ENCODE data around the gene NOP16. TPM values are rescaled to one million over a fixed set of nuclear protein-coding genes. Genes with fewer than 3 reads are reported as not detected.

Gene NOP16
- total RNA-seq, 8 experiments from 2014 or later = 14.6 to 95.0 (median 22.7) TPM

GRCh38 chr5:176406436-176407052 lies 18.1 kb upstream of the NOP16 start:
- Histone ChIP-seq H3K4me3 (no peak overlapping the region), H3K4me1 (replicated peaks in 1 of 2) (no peaks in the 10 kb centered on the region), H3K27ac (no peak overlapping the region)
- ATAC-seq (replicated peaks in 6 of 8) = no peak
- in situ Hi-C loops (cut with MboI; ENCODE audit: low pct_unique_long_range_greater_than_20kb in 2 of 9, low sequenced_read_pairs in 9 of 9, unreplicated experiment in 9 of 9) = no loop called here
- 57 to 100% (median 79%) methylated on average over 1 to 7 of the region's 9 CpGs; no CpG with 5 or more reads in 3 of the 10 experiments for WGBS, 10 experiments

- H3K27ac ChIP-seq = no peak overlapping the region
Measured at GRCh38 chr5:176405656-176406435, 17.4 kb upstream of the NOP16 start.

DNA sequence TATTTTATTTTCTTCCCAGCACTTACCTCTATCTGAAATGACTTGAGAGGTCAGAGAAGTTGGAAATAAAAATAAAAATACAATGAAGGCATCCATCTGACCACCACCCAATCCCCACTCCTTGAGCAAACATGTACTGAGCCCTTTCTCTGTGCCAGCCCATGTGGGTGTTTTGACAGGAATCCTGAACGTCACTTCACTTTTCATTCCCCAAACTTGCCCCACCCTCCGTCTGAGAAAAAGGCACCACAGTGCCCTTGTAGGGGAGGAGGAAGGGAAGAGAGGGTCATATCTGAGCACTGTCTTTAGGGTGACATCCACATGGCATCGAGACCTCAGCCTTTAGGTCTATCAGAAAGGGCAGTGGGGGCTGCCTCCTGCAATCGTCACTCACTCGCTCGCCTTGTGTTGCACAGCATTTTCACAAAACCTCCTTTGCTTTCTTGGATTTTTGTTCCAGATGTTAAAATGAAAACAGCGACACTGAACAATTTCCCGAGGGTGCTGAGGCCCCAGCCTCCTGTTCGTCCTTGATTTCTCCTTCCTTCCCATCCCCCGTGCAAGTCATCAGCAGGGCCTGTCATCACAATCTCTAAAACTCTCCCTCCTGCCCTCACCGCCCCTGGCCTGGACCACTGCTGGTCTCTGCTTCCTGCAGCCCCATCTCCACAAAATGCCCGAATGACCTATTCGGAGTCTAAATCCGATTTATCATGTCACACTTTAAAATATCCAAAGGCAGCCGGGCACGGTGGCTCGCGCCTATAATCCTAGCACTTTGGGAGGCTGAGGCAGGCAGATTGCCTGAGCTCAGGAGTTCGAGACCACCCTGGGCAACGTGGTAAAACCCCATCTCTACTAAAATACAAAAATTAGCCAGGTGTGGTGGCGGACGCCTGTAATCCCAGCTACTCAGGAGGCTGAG lies 13.1 kb upstream of the NOP16 start:
- Histone ChIP-seq H3K4me3 (no peak overlapping the region), H3K27ac (no peak overlapping the region), H3K4me1 (replicated peaks in 1 of 2) (peaks cover 4 to 5% of the 10 kb centered on the region in 2 donors)
- in situ Hi-C loops (cut with MboI; ENCODE audit: low pct_unique_long_range_greater_than_20kb in 2 of 9, low sequenced_read_pairs in 9 of 9, unreplicated experiment in 9 of 9) = no loop called here
- WGBS, 10 experiments = 76 to 92% (median 87%) methylated on average over 1 to 14 of the region's 22 CpGs; no CpG with 5 or more reads in 1 of the 10 experiments
- no peak for ATAC-seq (replicated peaks in 6 of 8)

More at GRCh38 chr5:176405656-176406435, 17.4 kb upstream of the NOP16 start:
- H3K4me3 ChIP-seq = no peak overlapping the region
- 74 to 100% (median 87%) methylated on average over 1 to 11 of the region's 20 CpGs; no CpG with 5 or more reads in 2 of the 10 experiments for WGBS, 10 experiments
- H3K4me1 ChIP-seq (replicated peaks in 1 of 2) = no peaks in the 10 kb centered on the region
- in situ Hi-C loops (cut with MboI; ENCODE audit: low pct_unique_long_range_greater_than_20kb in 2 of 9, low sequenced_read_pairs in 9 of 9, unreplicated experiment in 9 of 9) = no loop called here
- ATAC-seq (replicated peaks in 6 of 8) = no peak

GRCh38 chr5:176400382-176401156 lies 12.2 kb upstream of the NOP16 start:
- no peak overlapping the region for H3K4me3 ChIP-seq
- WGBS, 10 experiments = 17 to 90% (median 70%) methylated on average over 1 to 6 of the region's 17 CpGs; no CpG with 5 or more reads in 2 of the 10 experiments
- no peak overlapping the region for H3K27ac ChIP-seq
- in situ Hi-C loops (cut with MboI; ENCODE audit: low pct_unique_long_range_greater_than_20kb in 2 of 9, low sequenced_read_pairs in 9 of 9, unreplicated experiment in 9 of 9) = no loop called here
- H3K4me1 ChIP-seq (replicated peaks in 1 of 2) = peaks cover 8 to 10% of the 10 kb centered on the region in 2 donors
- peak in 3 of 8 experiments; percentile 50 to 78 (median 59) for ATAC-seq (replicated peaks in 6 of 8)

DNA sequence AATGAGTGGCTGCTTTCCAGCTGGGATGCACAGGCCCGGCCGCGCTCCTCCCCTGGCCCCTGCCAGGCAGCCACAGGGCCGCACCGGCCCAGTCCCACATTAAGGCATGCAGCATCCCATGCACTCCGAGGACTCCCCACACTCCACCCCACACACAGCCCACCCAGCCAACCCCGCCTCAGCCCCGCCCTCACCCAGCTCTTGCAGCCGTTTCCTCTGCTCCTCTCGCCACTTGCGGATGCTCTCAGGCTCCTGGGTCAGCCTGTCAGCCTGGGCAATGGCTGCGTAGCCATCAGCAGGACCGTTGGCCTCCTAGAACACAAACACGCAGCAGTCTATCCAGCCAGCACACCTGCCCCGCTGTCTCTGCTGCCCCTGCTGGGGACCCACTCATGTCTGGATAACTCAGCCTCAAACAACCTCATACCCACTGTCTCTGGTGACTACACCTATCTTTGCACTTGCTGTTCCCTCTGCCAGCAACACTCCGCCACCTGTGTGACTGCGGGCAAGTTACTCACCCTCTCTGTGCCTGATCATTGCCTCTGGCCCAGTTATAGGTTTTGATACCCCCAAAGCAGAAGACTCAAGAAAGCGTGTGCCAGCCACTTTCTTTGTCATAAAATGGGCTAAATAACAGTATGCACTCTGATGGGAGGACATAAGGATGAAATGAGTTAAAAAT lies 9.5 kb upstream of the NOP16 start:
- WGBS, 10 experiments = 88 to 100% (median 94%) methylated on average over 1 to 6 of the region's 18 CpGs; no CpG with 5 or more reads in 5 of the 10 experiments
- Histone ChIP-seq H3K27ac (no peak overlapping the region), H3K4me1 (replicated peaks in 1 of 2) (peaks cover 8 to 17% of the 10 kb centered on the region in 2 donors), H3K4me3 (no peak overlapping the region)
- in situ Hi-C loops (cut with MboI; ENCODE audit: low pct_unique_long_range_greater_than_20kb in 2 of 9, low sequenced_read_pairs in 9 of 9, unreplicated experiment in 9 of 9) = no loop called here
- no peak for ATAC-seq (replicated peaks in 6 of 8)

DNA sequence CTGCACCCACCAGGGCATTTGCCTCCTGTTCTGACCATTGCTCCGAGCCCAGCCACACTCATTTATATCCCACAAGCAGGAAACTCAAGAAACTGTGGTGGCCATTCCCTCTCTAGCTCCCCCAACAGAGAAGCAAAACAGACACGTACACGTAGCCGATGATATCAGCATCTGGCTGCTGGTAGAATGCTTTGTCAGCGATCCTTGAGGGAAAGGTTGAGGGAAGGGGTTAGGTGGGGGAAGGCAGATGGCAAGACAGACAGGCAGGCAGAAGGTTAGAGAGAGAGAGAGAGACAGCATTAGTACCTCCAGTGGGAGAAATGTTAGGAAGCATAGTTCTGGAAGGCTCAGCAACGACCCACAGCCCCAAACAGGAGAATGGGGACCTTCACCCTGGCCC lies 7.9 kb upstream of the NOP16 start:
- H3K4me1 ChIP-seq (replicated peaks in 1 of 2) = peaks cover 8 to 17% of the 10 kb centered on the region in 2 donors
- ATAC-seq (replicated peaks in 6 of 8) = peak in 5 of 8 experiments; percentile 58 to 73 (median 68)
- peak overlapping the region; percentile 75 to 78 for H3K27ac ChIP-seq
- no peak overlapping the region for H3K4me3 ChIP-seq
- in situ Hi-C loops (cut with MboI; ENCODE audit: low pct_unique_long_range_greater_than_20kb in 2 of 9, low sequenced_read_pairs in 9 of 9, unreplicated experiment in 9 of 9) = no loop called here
- 25 to 100% (median 59%) methylated on average over 2 to 6 of the region's 6 CpGs; no CpG with 5 or more reads in 4 of the 10 experiments for WGBS, 10 experiments

GRCh38 chr5:176394881-176395675 lies 6.7 kb upstream of the NOP16 start:
- peaks cover 9 to 18% of the 10 kb centered on the region in 2 donors for H3K4me1 ChIP-seq (replicated peaks in 1 of 2)
- WGBS, 10 experiments = 75 to 92% (median 88%) methylated on average over 1 to 9 of the region's 11 CpGs; no CpG with 5 or more reads in 5 of the 10 experiments
- ATAC-seq (replicated peaks in 6 of 8) = peak in 2 of 8 experiments; percentile 10 to 56
- H3K27ac ChIP-seq = no peak overlapping the region
- H3K4me3 ChIP-seq = no peak overlapping the region
- in situ Hi-C loops (cut with MboI; ENCODE audit: low pct_unique_long_range_greater_than_20kb in 2 of 9, low sequenced_read_pairs in 9 of 9, unreplicated experiment in 9 of 9) = no loop called here

- H3K27ac ChIP-seq = no peak overlapping the region
- no peak for ATAC-seq (replicated peaks in 6 of 8)
- H3K4me1 ChIP-seq (replicated peaks in 1 of 2) = peaks cover 15 to 25% of the 10 kb centered on the region in 2 donors
- in situ Hi-C loops (cut with MboI; ENCODE audit: low pct_unique_long_range_greater_than_20kb in 2 of 9, low sequenced_read_pairs in 9 of 9, unreplicated experiment in 9 of 9) = no loop called here
- no peak overlapping the region for H3K4me3 ChIP-seq
- 87 to 100% (median 89%) methylated on average over 1 to 4 of the region's 9 CpGs; no CpG with 5 or more reads in 7 of the 10 experiments for WGBS, 10 experiments
Measured at GRCh38 chr5:176394096-176394495, 5.7 kb upstream of the NOP16 start.

GRCh38 chr5:176392526-176392925 lies 4.1 kb upstream of the NOP16 start:
- Histone ChIP-seq H3K27ac (no peak overlapping the region), H3K4me3 (no peak overlapping the region), H3K4me1 (replicated peaks in 1 of 2) (peaks cover 16 to 25% of the 10 kb centered on the region in 2 donors)
- 60 to 100% (median 80%) methylated on average over 1 of the region's 11 CpGs; no CpG with 5 or more reads in 7 of the 10 experiments for WGBS, 10 experiments
- ATAC-seq (replicated peaks in 6 of 8) = no peak
- in situ Hi-C loops (cut with MboI; ENCODE audit: low pct_unique_long_range_greater_than_20kb in 2 of 9, low sequenced_read_pairs in 9 of 9, unreplicated experiment in 9 of 9) = no loop called here

GRCh38 chr5:176391999-176392398 lies 3.6 kb upstream of the NOP16 start:
- no peak overlapping the region for H3K27ac ChIP-seq
- H3K4me3 ChIP-seq = no peak overlapping the region
- WGBS, 10 experiments = 93 to 100% (median 100%) methylated on average over 1 to 3 of the region's 4 CpGs; no CpG with 5 or more reads in 4 of the 10 experiments
- no peak for ATAC-seq (replicated peaks in 6 of 8)
- in situ Hi-C loops (cut with MboI; ENCODE audit: low pct_unique_long_range_greater_than_20kb in 2 of 9, low sequenced_read_pairs in 9 of 9, unreplicated experiment in 9 of 9) = no loop called here
- peaks cover 22 to 30% of the 10 kb centered on the region in 2 donors for H3K4me1 ChIP-seq (replicated peaks in 1 of 2)

DNA sequence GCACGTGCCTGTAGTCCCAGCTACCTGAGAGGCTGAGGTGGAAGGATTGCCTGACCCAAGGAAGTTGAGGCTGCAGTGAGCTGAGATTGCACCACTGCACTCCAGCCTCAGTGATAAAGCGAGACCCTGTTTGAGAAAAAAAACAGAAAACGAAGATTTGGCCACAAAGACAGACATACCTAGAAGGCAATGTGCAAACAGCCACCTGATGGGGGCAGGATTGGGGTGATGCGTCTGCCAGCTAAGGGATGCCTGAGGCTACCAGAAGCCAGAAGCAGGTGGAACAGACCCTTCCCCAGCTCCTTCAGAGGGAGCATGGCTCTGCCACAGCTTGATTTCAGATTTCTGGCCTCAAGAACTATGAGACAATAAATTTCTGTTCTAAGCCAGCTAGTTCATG lies 3.1 kb upstream of the NOP16 start:
- in situ Hi-C loops (cut with MboI; ENCODE audit: low pct_unique_long_range_greater_than_20kb in 2 of 9, low sequenced_read_pairs in 9 of 9, unreplicated experiment in 9 of 9) = no loop called here
- WGBS, 10 experiments = 58 to 100% (median 97%) methylated on average over 1 to 3 of the region's 4 CpGs; no CpG with 5 or more reads in 5 of the 10 experiments
- no peak for ATAC-seq (replicated peaks in 6 of 8)
- Histone ChIP-seq H3K4me1 (replicated peaks in 1 of 2) (peaks cover 19 to 30% of the 10 kb centered on the region in 2 donors), H3K4me3 (no peak overlapping the region), H3K27ac (no peak overlapping the region)

All from motor neuron (in vitro differentiated cells).